A549 (cell line): Measurements from ENCODE around the gene GNB5.

Experiments used
- BHLHE40 ChIP-seq: IDR thresholded peaks from 2 replicates; pipeline ENCODE4 v1.6.1; 2012; ENCODE audit warnings: low read depth, low read length, inconsistent platforms
- CTCF ChIP-seq: fragments of >200 bp; sonication (Bioruptor Twin); formaldehyde crosslinking; IDR thresholded peaks from 3 replicates; pipeline ENCODE4 v1.5.1; 2016
- EP300 ChIP-seq, 2 experiments: fragments of >200 bp; sonication (Bioruptor Twin); formaldehyde crosslinking; IDR thresholded peaks; 2 replicates in 1 of 2; 3 replicates in 1 of 2; pipeline ENCODE4 v1.6.1; 2016 to 2017
- RAD21 ChIP-seq, 2 experiments: fragments of >200 bp in 1 of 2; sonication (Bioruptor Twin) in 1 of 2; formaldehyde crosslinking in 1 of 2; IDR thresholded peaks in 1 of 2; conservative IDR thresholded peaks in 1 of 2; 2 replicates in 1 of 2; 3 replicates in 1 of 2; pipeline ENCODE4 v1.6.1; 2012 to 2018; ENCODE audit warnings: inconsistent platforms in 1 of 2
- SMC3 ChIP-seq: fragments of >200 bp; sonication (Bioruptor Twin); formaldehyde crosslinking; IDR thresholded peaks from 3 replicates; pipeline ENCODE4 v1.6.1; 2018; ENCODE audit warnings: inconsistent platforms
- USF2 ChIP-seq: fragments of 450-650 bp; IDR thresholded peaks from 2 replicates; pipeline ENCODE4 v1.6.1; 2014; ENCODE audit warnings: antibody characterized with exemption

GRCh38 chr15:52171807-52172206 is 19.4 kb downstream of the GNB5 start:
- TF ChIP-seq CTCF (no peak), USF2 (no peak), EP300 (IDR thresholded peaks at IDR 0.05) (no peak), BHLHE40 (no peak), SMC3 (no peak), RAD21 (conservative IDR thresholded peaks at IDR 0.05 in 1 of 2, IDR thresholded peaks at IDR 0.05 in 1 of 2) (no peak)
